ENCODE measurements around the gene NIPAL3.
A peak's percentile ranks its signal among the peaks of the same experiment; 100 is the strongest.
"Not testable (repeated sequence)": the region's sequence is repeated elsewhere in the genome, so short reads cannot be mapped to it uniquely, and the experiment has no call there.

Gene NIPAL3

GRCh38 chr1:24463776-24464735 is 48.5 kb downstream of the NIPAL3 start:
- no peak for DNase-seq

GRCh38 chr1:24465099-24465498 is 49.5 kb downstream of the NIPAL3 start:
- no peak for DNase-seq

DNA sequence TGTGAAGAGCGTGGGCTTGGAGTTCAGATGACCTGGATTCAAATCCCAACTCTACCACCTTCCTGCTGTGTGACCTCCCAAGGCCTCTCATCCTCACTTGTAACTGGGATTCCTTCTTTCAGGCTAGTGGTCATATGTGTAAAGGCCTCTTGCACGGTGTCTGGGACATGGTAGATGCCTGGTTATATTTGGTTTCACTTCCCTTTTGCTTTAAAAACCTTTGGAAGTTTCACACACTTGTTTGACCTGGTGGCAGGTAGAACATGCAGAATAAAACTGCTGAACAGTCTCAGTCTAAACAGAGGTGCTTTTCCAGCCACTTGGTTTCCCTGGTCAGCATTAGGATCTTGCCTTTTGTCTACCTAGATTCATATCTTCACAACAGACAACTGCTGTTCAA is 50.0 kb downstream of the NIPAL3 start:
- no peak for DNase-seq

DNA sequence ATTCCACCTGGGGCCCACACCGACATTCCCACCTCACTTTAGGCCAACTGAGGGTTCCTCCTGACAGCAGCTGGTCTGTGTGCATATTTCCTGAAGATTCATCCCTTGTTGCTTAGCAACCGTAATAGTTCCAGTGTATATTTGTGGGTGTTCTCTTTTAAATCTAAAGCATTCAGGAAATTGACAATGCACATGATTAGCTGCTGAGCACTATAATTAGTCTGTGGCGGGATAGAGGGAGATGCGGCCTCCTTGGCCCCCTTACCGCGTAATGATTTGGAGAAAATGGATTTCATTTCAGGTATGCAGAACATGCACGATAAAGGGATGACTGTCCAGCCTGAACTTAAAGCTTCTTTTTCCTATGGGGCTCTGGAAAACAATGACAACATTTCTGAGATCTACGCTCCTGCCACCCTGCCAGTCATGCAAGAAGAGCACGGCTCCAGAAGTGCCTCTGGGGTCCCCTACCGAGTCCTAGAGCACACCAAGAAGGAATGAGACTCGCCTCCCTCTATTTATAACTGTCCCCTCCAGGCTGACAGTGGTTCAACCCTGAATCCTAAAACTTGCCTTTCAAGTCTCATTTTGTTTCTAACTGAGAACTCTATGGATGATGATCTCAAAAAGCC is 53.2 kb downstream of the NIPAL3 start:
- DNase-seq, result no peak

GRCh38 chr1:24470592-24470991 is 55.0 kb downstream of the NIPAL3 start:
- no peak for DNase-seq

GRCh38 chr1:24472527-24473251 is 57.1 kb downstream of the NIPAL3 start:
- DNase-seq, result no peak

DNA sequence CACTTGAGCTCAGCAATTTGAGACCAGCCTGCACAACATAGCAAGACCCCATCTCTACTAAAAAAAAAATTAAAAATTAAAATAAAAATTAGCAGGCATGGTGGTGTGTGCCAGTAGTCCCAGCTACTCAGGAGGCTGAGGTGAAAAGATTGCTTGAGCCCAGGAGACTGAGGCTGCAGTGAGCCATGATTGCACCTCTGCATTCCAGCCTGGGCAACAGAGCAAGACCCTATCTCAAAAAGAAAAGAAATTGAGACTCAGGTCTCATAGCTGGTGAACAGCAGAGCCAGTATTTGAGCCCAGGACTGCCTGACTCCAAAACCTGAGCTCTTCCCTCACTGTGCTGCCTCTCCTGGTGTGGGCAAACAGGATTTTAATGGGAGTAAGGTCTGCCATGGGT is 58.6 kb downstream of the NIPAL3 start:
- DNase-seq, result no peak

- DNase-seq, result no peak
Measured at GRCh38 chr1:24475700-24476099, 60.1 kb downstream of the NIPAL3 start.

- DNase-seq, result no peak
Measured at GRCh38 chr1:24476571-24476970, 61.0 kb downstream of the NIPAL3 start.

DNA sequence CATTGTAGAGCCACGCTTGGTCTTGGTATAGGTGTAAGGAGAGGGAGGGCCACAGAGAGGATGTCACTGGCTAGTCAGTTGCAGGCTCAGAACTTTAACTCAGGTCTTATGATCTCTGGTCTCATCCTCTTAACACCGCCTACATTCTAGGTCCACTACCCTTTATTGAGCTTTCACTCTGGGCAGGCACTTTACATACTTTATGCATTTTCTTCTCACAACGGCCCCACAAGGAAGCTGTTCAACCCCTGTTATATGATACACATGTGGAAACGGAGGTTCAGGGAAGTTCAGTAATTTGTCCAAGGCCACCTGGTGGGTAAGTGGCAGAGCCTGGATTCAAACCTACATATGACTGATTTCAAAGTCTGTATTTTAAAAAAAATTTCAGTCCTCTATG is 61.7 kb downstream of the NIPAL3 start:
- DNase-seq, result no peak

DNA sequence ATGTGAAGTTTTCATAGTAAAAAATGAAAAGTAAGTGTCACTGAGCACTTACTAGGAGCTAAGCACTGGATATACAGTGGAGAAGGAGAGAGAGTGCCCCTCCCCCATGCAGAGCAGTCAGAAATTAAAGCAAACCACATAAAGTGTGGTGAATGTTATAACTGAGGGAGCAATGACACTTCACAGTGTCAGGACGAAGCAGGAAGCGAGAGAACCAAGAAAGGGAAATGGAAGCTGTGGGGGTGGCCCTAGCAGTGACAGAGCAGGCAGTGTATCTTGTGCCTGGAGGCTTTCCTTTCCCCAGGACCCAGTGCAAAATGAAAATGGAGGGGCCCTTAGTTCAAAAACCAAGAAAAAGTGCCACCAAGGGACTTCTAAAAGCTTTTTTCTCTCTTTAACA is 65.5 kb downstream of the NIPAL3 start:
- peak; percentile 53 for DNase-seq

GRCh38 chr1:24481843-24482610 is 66.4 kb downstream of the NIPAL3 start:
- DNase-seq, result no peak

- no peak for DNase-seq
Measured at GRCh38 chr1:24483441-24483840, 67.8 kb downstream of the NIPAL3 start.

GRCh38 chr1:24484199-24484598 is 68.6 kb downstream of the NIPAL3 start:
- no peak for DNase-seq

GRCh38 chr1:24486331-24487065 is 70.9 kb downstream of the NIPAL3 start:
- no peak for DNase-seq

- DNase-seq, result no peak
Measured at GRCh38 chr1:24487455-24487854, 71.9 kb downstream of the NIPAL3 start.

DNA sequence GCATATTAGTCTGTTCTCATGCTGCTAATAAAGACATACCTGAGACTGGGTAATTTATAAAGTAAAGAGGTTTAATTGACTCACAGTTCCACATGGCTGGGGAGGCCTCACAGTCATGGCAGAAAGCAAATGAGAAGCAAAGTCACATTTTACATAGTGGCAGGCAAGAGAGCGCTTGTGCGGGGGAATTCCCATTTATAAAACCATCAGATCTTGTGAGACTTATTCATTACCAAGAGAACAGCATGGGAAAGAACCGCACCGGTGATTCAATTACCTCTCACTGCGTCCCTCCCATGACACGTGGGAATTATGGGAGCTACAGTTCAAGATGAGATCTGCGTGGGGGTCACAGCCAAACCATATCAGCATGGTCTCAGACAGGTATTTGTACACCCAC is 72.6 kb downstream of the NIPAL3 start:
- peak; percentile 56 for DNase-seq

GRCh38 chr1:24489674-24490073 is 74.1 kb downstream of the NIPAL3 start:
- DNase-seq, result no peak

- DNase-seq, result no peak
Measured at GRCh38 chr1:24490101-24490781, 74.6 kb downstream of the NIPAL3 start.

GRCh38 chr1:24491577-24492360 is 76.2 kb downstream of the NIPAL3 start:
- no peak for DNase-seq

DNA sequence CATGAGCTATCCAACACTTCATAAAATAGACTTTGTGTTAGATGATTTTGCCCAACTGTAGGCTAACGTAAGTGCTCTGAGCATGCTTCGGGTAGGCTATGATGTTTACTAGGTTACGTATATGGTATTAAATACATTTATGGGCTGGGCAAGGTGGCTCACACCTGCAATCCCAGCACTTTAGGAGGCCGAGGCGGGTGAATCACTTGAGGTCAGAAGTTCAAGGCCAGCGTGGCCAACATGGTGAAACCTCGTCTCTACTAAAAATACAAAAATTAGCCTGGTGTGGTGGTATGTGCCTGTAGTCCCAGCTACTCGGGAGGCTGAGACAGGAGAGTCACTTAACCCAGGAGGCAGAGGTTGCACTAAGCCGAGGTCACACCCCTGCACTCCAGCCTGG is 77.3 kb downstream of the NIPAL3 start:
- not testable (repeated sequence) for DNase-seq

All from activated CD8-positive, alpha-beta memory T cell treated with anti-CD3 and anti-CD28 coated beads, Interleukin-2, amount 50 U/mL, for 4 hours (primary cell).